GM18526 (cell line): Measurements from ENCODE around the gene VAV2.

Experiments
- POLR2A ChIP-seq: IDR thresholded peaks from 3 replicates; pipeline ENCODE4 v1.6.1; 2011; ENCODE audit not compliant: insufficient read length; ENCODE audit errors: extremely low read depth

The VAV2 gene

GRCh38 chr9:133842721-133843227 is 149.3 kb downstream of the VAV2 start:
- TF ChIP-seq POLR2A = no peak

GRCh38 chr9:133842174-133842573 is 149.9 kb downstream of the VAV2 start:
- TF ChIP-seq POLR2A = no peak

GRCh38 chr9:133841167-133841812 is 150.8 kb downstream of the VAV2 start:
- TF ChIP-seq POLR2A = no peak

GRCh38 chr9:133839822-133840329 is 152.2 kb downstream of the VAV2 start:
- TF ChIP-seq POLR2A = no peak

- no peak for TF ChIP-seq POLR2A
Measured at GRCh38 chr9:133838859-133839507, 153.1 kb downstream of the VAV2 start.

- TF ChIP-seq POLR2A = no peak
Measured at GRCh38 chr9:133837627-133838597, 154.2 kb downstream of the VAV2 start.

GRCh38 chr9:133836818-133837217 is 155.3 kb downstream of the VAV2 start:
- TF ChIP-seq POLR2A = no peak

- TF ChIP-seq POLR2A = no peak
Measured at GRCh38 chr9:133836001-133836758, 155.9 kb downstream of the VAV2 start.

GRCh38 chr9:133835262-133835901 is 156.7 kb downstream of the VAV2 start:
- no peak for TF ChIP-seq POLR2A

GRCh38 chr9:133834080-133834976 is 157.8 kb downstream of the VAV2 start:
- no peak for TF ChIP-seq POLR2A

GRCh38 chr9:133833388-133834025 is 158.6 kb downstream of the VAV2 start:
- TF ChIP-seq POLR2A = no peak

GRCh38 chr9:133832877-133833276 is 159.2 kb downstream of the VAV2 start:
- no peak for TF ChIP-seq POLR2A

GRCh38 chr9:133830711-133831110 is 161.4 kb downstream of the VAV2 start:
- no peak for TF ChIP-seq POLR2A
